Hepatocyte (in vitro differentiated cells): ENCODE data around the gene ATP6V0A4. TPM values are rescaled to one million over a fixed set of nuclear protein-coding genes. Genes with fewer than 3 reads are reported as not detected.

Source experiments
- DNase-seq: peaks from one replicate; pipeline ENCODE4 v3.0.0-alpha.2; 2016; ENCODE audit warnings: low spot score
- H2AFZ ChIP-seq: fragments of 200-600 bp; sonication (generic); 2 replicates; pipeline ENCODE4 v1.6.0; 2016; ENCODE audit warnings: antibody characterized with exemption, mild to moderate bottlenecking
- H3K27ac ChIP-seq: fragments of 200-600 bp; sonication (generic); 2 replicates; pipeline ENCODE4 v1.5.1; 2016; ENCODE audit warnings: mild to moderate bottlenecking
- H3K27me3 ChIP-seq: fragments of 200-600 bp; sonication (generic); 2 replicates; pipeline ENCODE4 v1.6.1; 2016
- H3K36me3 ChIP-seq: fragments of 200-600 bp; sonication (generic); replicated peaks from 2 replicates; pipeline ENCODE4 v1.5.1; 2016; ENCODE audit warnings: low read depth; ENCODE audit not compliant: insufficient read depth
- H3K4me1 ChIP-seq: fragments of 200-600 bp; sonication (generic); 2 replicates; pipeline ENCODE4 v1.5.1; 2016; ENCODE audit warnings: mild to moderate bottlenecking, moderate library complexity; ENCODE audit not compliant: insufficient read depth
- H3K4me2 ChIP-seq: fragments of 200-600 bp; sonication (generic); 2 replicates; pipeline ENCODE4 v1.6.0; 2016
- H3K4me3 ChIP-seq: fragments of 200-600 bp; sonication (generic); 2 replicates; pipeline ENCODE4 v1.5.1; 2016; ENCODE audit warnings: mild to moderate bottlenecking
- H3K79me2 ChIP-seq: fragments of 200-600 bp; sonication (generic); 2 replicates; pipeline ENCODE4 v1.6.0; 2017; ENCODE audit warnings: mild to moderate bottlenecking
- H3K9me2 ChIP-seq: fragments of 200-600 bp; sonication (generic); replicated peaks from 2 replicates; pipeline ENCODE4 v1.6.0; 2017; ENCODE audit warnings: mild to moderate bottlenecking; ENCODE audit not compliant: insufficient read depth
- H3K9me3 ChIP-seq: fragments of 200-600 bp; sonication (generic); 2 replicates; pipeline ENCODE4 v1.5.1; 2016; ENCODE audit warnings: low read depth, mild to moderate bottlenecking
- H4K20me1 ChIP-seq: fragments of 200-600 bp; sonication (generic); 2 replicates; pipeline ENCODE4 v1.6.0; 2016; ENCODE audit warnings: mild to moderate bottlenecking; ENCODE audit not compliant: insufficient read depth, poor library complexity, severe bottlenecking
- EZH2 ChIP-seq: fragments of 200-600 bp; sonication (generic); IDR thresholded peaks from 2 replicates; pipeline ENCODE4 v1.6.1; 2016; ENCODE audit warnings: antibody characterized with exemption, mild to moderate bottlenecking, borderline replicate concordance
- EZH2phosphoT487 ChIP-seq: fragments of 200-600 bp; sonication (generic); IDR thresholded peaks from one replicate; pipeline ENCODE4 v1.6.1; 2018; ENCODE audit warnings: antibody characterized with exemption, mild to moderate bottlenecking, low read depth, moderate library complexity; ENCODE audit not compliant: unreplicated experiment, severe bottlenecking
- WGBS: methylation state at CpG from one replicate; pipeline ENCODE4 v1.1.6; 2016; ENCODE audit warnings: low lambda C conversion rate; ENCODE audit errors: missing lambda C conversion rate; 5-methylcytosine and 5-hydroxymethylcytosine counted together
- polyA plus RNA-seq: library from polyadenylated mRNA; unstranded; fragments of >200 nt; fragmentation: Nextera tagmentation; extraction: Ambion mirVana; gene quantifications from 2 replicates; pipeline ENCODE4 v1.2.1, GENCODE V29; 2016
- total RNA-seq: library from RNA; depleted of rRNA; stranded (reverse); fragments of >200 nt; gene quantifications from 2 replicates; pipeline ENCODE4 v1.2.3, GENCODE V29; 2014
- TF ChIP-seq, protein P1 (sequence below): fragments of 200-600 bp; sonication (generic); IDR thresholded peaks from 2 replicates; pipeline ENCODE4 v1.5.1; 2016; ENCODE audit warnings: antibody characterized with exemption, mild to moderate bottlenecking; ENCODE audit not compliant: poor library complexity

Gene ATP6V0A4
- total and polyA plus RNA-seq, 2 experiments from 2014 or later: 0.34 to 1.1 TPM

DNA sequence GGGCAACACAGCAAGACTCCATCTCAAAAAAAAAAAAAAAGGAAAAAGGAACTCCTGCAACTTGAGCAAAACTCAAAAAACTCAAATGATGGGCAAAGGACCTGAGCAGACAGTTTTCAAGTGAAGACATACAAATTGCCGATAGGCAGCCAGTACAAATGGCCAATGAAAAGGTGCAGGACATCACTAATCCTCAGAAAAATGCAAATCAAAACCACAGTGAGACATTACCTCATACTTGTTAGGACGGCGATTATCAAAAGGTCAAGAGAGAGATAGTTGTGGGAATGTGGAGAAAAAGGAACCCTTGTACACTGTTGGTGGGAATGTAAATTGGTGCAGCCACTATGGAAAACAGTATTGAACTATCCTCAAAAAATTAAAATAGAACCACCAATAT, 113.7 kb downstream of the ATP6V0A4 start:
- Histone ChIP-seq H3K27me3 (no peaks in the 10 kb centered on the region), H3K79me2 (no peaks in the 10 kb centered on the region), H3K9me3 (no peaks in the 10 kb centered on the region), H3K9me2 (no peaks in the 10 kb centered on the region), H3K4me2 (no peak overlapping the region), H2AFZ (no peak overlapping the region), H3K27ac (no peak overlapping the region), H4K20me1 (no peaks in the 10 kb centered on the region), H3K4me1 (no peaks in the 10 kb centered on the region), H3K4me3 (no peak overlapping the region), H3K36me3 (no peaks in the 10 kb centered on the region)
- TF ChIP-seq, protein P1, sequence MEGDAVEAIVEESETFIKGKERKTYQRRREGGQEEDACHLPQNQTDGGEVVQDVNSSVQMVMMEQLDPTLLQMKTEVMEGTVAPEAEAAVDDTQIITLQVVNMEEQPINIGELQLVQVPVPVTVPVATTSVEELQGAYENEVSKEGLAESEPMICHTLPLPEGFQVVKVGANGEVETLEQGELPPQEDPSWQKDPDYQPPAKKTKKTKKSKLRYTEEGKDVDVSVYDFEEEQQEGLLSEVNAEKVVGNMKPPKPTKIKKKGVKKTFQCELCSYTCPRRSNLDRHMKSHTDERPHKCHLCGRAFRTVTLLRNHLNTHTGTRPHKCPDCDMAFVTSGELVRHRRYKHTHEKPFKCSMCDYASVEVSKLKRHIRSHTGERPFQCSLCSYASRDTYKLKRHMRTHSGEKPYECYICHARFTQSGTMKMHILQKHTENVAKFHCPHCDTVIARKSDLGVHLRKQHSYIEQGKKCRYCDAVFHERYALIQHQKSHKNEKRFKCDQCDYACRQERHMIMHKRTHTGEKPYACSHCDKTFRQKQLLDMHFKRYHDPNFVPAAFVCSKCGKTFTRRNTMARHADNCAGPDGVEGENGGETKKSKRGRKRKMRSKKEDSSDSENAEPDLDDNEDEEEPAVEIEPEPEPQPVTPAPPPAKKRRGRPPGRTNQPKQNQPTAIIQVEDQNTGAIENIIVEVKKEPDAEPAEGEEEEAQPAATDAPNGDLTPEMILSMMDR: no peak
- no peak for TF ChIP-seq EZH2phosphoT487
- 87% methylated on average over 3 of the region's 3 CpGs for WGBS
- DNase-seq: no peak

DNA sequence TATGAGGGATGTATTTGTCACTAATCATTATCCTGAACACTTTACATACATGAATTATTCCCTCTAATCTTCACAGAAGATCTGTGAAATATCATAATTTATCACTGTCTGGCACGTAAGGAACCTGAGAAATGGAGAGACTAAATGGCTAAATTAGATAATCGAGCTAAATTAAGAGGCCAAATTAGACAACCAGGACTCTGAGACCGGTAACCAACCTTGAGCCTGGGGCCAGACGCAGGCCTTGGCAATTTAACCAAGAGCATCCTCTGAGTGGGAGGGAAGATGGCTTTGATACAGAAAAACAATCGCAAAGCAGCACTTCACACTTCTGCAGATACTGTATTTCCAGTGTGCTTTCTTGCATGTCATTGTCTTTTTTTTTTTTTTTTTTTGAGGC, 118.2 kb downstream of the ATP6V0A4 start:
- H3K4me1 ChIP-seq: no peaks in the 10 kb centered on the region
- no peak overlapping the region for H3K4me3 ChIP-seq
- no peak for TF ChIP-seq EZH2phosphoT487
- no peak for TF ChIP-seq EZH2
- TF ChIP-seq, protein P1: no peak
- H4K20me1 ChIP-seq: no peaks in the 10 kb centered on the region
- H3K4me2 ChIP-seq: no peak overlapping the region
- H2AFZ ChIP-seq: no peak overlapping the region
- no peaks in the 10 kb centered on the region for H3K27me3 ChIP-seq
- H3K9me2 ChIP-seq: no peaks in the 10 kb centered on the region
- no peak overlapping the region for H3K27ac ChIP-seq
- DNase-seq: no peak
- H3K36me3 ChIP-seq: no peaks in the 10 kb centered on the region
- 70% methylated on average over 5 of the region's 5 CpGs for WGBS
- H3K79me2 ChIP-seq: no peaks in the 10 kb centered on the region
- no peaks in the 10 kb centered on the region for H3K9me3 ChIP-seq

DNA sequence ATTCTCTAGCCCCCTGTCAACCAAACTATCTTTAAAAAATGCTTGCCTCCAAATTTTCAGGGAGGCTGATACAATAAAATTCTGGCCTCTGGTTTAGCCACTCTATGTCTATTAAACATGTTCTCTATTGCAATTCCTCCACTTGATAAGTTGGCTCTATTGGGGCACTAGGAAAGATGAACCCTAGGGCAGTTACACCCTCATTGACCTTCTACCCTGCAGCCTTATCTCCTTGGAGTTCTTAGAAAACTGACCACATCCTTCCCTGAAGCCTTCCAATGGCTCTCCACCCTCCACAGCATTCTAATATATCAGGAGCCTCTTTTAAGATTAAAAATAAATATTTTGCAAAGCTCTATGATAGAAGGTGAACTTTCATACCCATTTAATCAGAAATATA, 127.4 kb downstream of the ATP6V0A4 start:
- no peak overlapping the region for H2AFZ ChIP-seq
- H3K27ac ChIP-seq: no peak overlapping the region
- no peak overlapping the region for H3K4me2 ChIP-seq
- H3K9me2 ChIP-seq: no peaks in the 10 kb centered on the region
- H3K4me3 ChIP-seq: no peak overlapping the region
- TF ChIP-seq EZH2phosphoT487 (no peak), EZH2 (no peak)
- H3K36me3 ChIP-seq: no peaks in the 10 kb centered on the region
- no peaks in the 10 kb centered on the region for H3K79me2 ChIP-seq
- no peaks in the 10 kb centered on the region for H3K27me3 ChIP-seq
- H3K4me1 ChIP-seq: peaks cover 8% of the 10 kb centered on the region
- no peaks in the 10 kb centered on the region for H4K20me1 ChIP-seq
- no peaks in the 10 kb centered on the region for H3K9me3 ChIP-seq
- no peak for DNase-seq

DNA sequence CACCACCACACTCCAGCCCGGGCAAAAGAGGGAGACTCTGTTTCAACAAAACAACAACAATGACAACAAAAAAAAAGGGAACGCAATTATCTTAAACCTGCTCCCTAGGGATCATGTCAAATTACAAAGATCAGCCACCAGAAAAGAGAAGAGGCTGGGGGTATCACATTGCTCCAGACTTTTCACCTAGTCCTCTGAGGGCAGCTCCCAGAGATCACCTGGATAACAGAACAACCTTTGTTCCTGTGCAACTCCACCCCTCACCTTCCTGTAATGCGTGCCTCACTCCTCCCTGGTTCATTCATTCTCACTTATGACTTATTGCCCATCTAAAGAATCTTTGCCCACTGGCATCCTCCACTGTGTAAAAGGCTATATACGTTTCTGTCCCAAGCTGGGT, 128.6 kb downstream of the ATP6V0A4 start:
- TF ChIP-seq, protein P1: no peak
- no peak for TF ChIP-seq EZH2
- TF ChIP-seq EZH2phosphoT487: no peak
- H3K79me2 ChIP-seq: no peaks in the 10 kb centered on the region
- no peaks in the 10 kb centered on the region for H3K27me3 ChIP-seq
- 72% methylated on average over 4 of the region's 4 CpGs for WGBS
- DNase-seq: no peak
- peaks cover 8% of the 10 kb centered on the region for H3K4me1 ChIP-seq
- no peaks in the 10 kb centered on the region for H3K36me3 ChIP-seq
- H3K4me2 ChIP-seq: no peak overlapping the region
- H2AFZ ChIP-seq: no peak overlapping the region
- no peaks in the 10 kb centered on the region for H3K9me2 ChIP-seq
- no peak overlapping the region for H3K27ac ChIP-seq
- no peaks in the 10 kb centered on the region for H4K20me1 ChIP-seq
- H3K4me3 ChIP-seq: no peak overlapping the region
- H3K9me3 ChIP-seq: no peaks in the 10 kb centered on the region
